SU-DHL-6 (cell line): ENCODE results near the gene PRRX1.

Experiments
- CTCF ChIP-seq: fragments of 200-600 bp; sonication (generic); IDR thresholded peaks from one replicate; pipeline ENCODE4 v1.5.1; 2017; ENCODE audit warnings: antibody characterized with exemption, mild to moderate bottlenecking, low read length, moderate library complexity; ENCODE audit not compliant: insufficient read depth, poor library complexity, severe bottlenecking
- EZH2phosphoT487 ChIP-seq: fragments of 200-600 bp; sonication (generic), shearing (Covaris generic); conservative IDR thresholded peaks from 2 replicates; pipeline ENCODE4 v1.6.1; 2018; ENCODE audit warnings: mild to moderate bottlenecking, antibody characterized with exemption, low read length, moderate library complexity, mixed read lengths

- no peak for TF ChIP-seq CTCF
- no peak for TF ChIP-seq EZH2phosphoT487
Measured at GRCh38 chr1:170620164-170620563, 43.8 kb upstream of the PRRX1 start.
